Fibroblast of the aortic adventitia (primary cell): ENCODE data around the gene CPEB4. TPM values are rescaled to one million over a fixed set of nuclear protein-coding genes. Genes with fewer than 3 reads are reported as not detected.
A peak's percentile ranks its signal among the peaks of the same experiment; 100 is the strongest.

Experiments used
- DNase-seq: peaks from one replicate; pipeline ENCODE4 v3.0.0-alpha.2; 2010; ENCODE audit warnings: low read depth
- H3K4me3 ChIP-seq: 2 replicates; pipeline ENCODE4 v1.5.1; 2011; ENCODE audit warnings: low read depth, mild to moderate bottlenecking, control low read depth, low read length, moderate library complexity
- CTCF ChIP-seq: IDR thresholded peaks from 2 replicates; pipeline ENCODE4 v1.5.1; 2011; ENCODE audit warnings: mild to moderate bottlenecking, low read length, control low read depth, inconsistent platforms; ENCODE audit not compliant: insufficient read depth
- total RNA-seq: library from RNA; depleted of rRNA; stranded (reverse); fragments of >200 nt; gene quantifications from 2 replicates; pipeline ENCODE4 v1.2.3, GENCODE V29; 2012; ENCODE audit warnings: low replicate concordance

Gene CPEB4
- total RNA-seq, 1 donor: 24.4 TPM

GRCh38 chr5:173885054-173885443 is 3.1 kb upstream of the CPEB4 start:
- no peak overlapping the region for H3K4me3 ChIP-seq
- TF ChIP-seq CTCF: no peak
- no peak for DNase-seq

GRCh38 chr5:173885475-173886010 is 2.6 kb upstream of the CPEB4 start:
- no peak overlapping the region for H3K4me3 ChIP-seq
- no peak for TF ChIP-seq CTCF
- DNase-seq: no peak

GRCh38 chr5:173886150-173886549 is 2.0 kb upstream of the CPEB4 start:
- no peak for TF ChIP-seq CTCF
- DNase-seq: no peak
- H3K4me3 ChIP-seq: no peak overlapping the region

- peak overlapping the region; percentile 77 for H3K4me3 ChIP-seq
- no peak for TF ChIP-seq CTCF
- peak; percentile 40 for DNase-seq
Measured at GRCh38 chr5:173888473-173889131, 453 bp downstream of the CPEB4 start.

- TF ChIP-seq CTCF: no peak
- H3K4me3 ChIP-seq: peak overlapping the region; percentile 77
- peak; percentile 66 for DNase-seq
Measured at GRCh38 chr5:173890195-173890991, 2.2 kb downstream of the CPEB4 start.

- no peak for TF ChIP-seq CTCF
- peak overlapping the region; percentile 64 for H3K4me3 ChIP-seq
- DNase-seq: peak; percentile 19
Measured at GRCh38 chr5:173891308-173892116, 3.4 kb downstream of the CPEB4 start.
